Aorta (tissue), 5 donors: ENCODE data around the gene METAP2. TPM values are rescaled to one million over a fixed set of nuclear protein-coding genes. Genes with fewer than 3 reads are reported as not detected.

Source experiments
- ATAC-seq: fragments of 200-7000 bp; cut with Tn5 transposase; one replicate; pipeline ENCODE4 v1.9.1; 2022; ENCODE audit warnings: moderate library complexity; ENCODE audit not compliant: low FRiP score
- DNase-seq, 2 donors: peaks; one replicate each; pipeline ENCODE4 v3.0.0-alpha.2; 2020
- H3K27ac ChIP-seq, 2 donors: one replicate each; pipeline ENCODE4 v1.5.1; 2013; ENCODE audit warnings: low read length in 2 of 2, mild to moderate bottlenecking in 2 of 2, moderate library complexity in 2 of 2, control low read depth in 1 of 2, inconsistent platforms in 1 of 2, low read depth in 1 of 2
- H3K27me3 ChIP-seq, 2 donors: one replicate each; pipeline ENCODE4 v1.6.1; 2013; ENCODE audit warnings: control low read depth in 1 of 2, low read length in 1 of 2, mild to moderate bottlenecking in 1 of 2, moderate library complexity in 1 of 2; ENCODE audit not compliant: insufficient read depth in 2 of 2, control insufficient read depth in 1 of 2
- H3K36me3 ChIP-seq, 2 donors: one replicate each; pipeline ENCODE4 v1.6.1; 2013; ENCODE audit warnings: control low read depth in 1 of 2, low read length in 1 of 2, mild to moderate bottlenecking in 1 of 2; ENCODE audit not compliant: insufficient read depth in 2 of 2, control insufficient read depth in 1 of 2
- H3K4me1 ChIP-seq, 2 donors: one replicate each; pipeline ENCODE4 v1.6.1; 2013; ENCODE audit warnings: low read length in 2 of 2, control low read depth in 1 of 2, mild to moderate bottlenecking in 1 of 2, moderate library complexity in 1 of 2; ENCODE audit not compliant: insufficient read depth in 2 of 2, control insufficient read depth in 1 of 2
- H3K4me3 ChIP-seq, 2 donors: one replicate each; pipeline ENCODE4 v1.5.1; 2013; ENCODE audit warnings: low read length in 2 of 2, control low read depth in 1 of 2, mild to moderate bottlenecking in 1 of 2
- H3K9me3 ChIP-seq: one replicate; pipeline ENCODE4 v1.6.1; 2013; ENCODE audit warnings: mild to moderate bottlenecking, low read length; ENCODE audit not compliant: control insufficient read depth
- WGBS, 2 donors: extraction: QIAGEN DNeasy Blood & Tissue Kit; methylation state at CpG; one replicate each; pipeline ENCODE4 v1.1.7; 2013; 5-methylcytosine and 5-hydroxymethylcytosine counted together
- intact Hi-C, 2 donors: fragments of 100-400 bp; cut with DNase I; formaldehyde crosslinking; loops; one replicate each; pipeline versions ENCODE4 v1.14.2 to v1.15.0; 2022
- polyA plus RNA-seq, 2 donors: library from polyadenylated mRNA; stranded (reverse); fragments of 200-250 nt; gene quantifications; one replicate each; pipeline ENCODE4 v1.2.3, GENCODE V29; 2013
- total RNA-seq, 2 donors: library from RNA; stranded (reverse); fragmentation: NEBNext Ultra II Directional; extraction: Animal tissue kit (Norgen Biotek cat#: 25700); gene quantifications; one replicate each; pipeline ENCODE4 v1.2.1, GENCODE V29; 2021
- donor health status: healthy with polysubstance abuse.
- donor health status: Bipolar disorder and iron deficiency.
- donor health status: DM: no; HTN: no; CAD: no.
- donor health status: DM: no; HTN: no; CAD: no.
- donor health status: DM: yes; HTN: yes; CAD: no.

The METAP2 gene
- total and polyA plus RNA-seq, 4 donors, result 55.7 to 106 (median 70.6) TPM

GRCh38 chr12:95509300-95509699 is 35.3 kb downstream of the METAP2 start:
- DNase-seq (no peak), ATAC-seq (no peak)
- no peaks in the 10 kb centered on the region for H3K27me3 ChIP-seq
- no peak overlapping the region for H3K4me3 ChIP-seq
- peaks cover 2 to 11% of the 10 kb centered on the region in 2 donors for H3K36me3 ChIP-seq
- H3K9me3 ChIP-seq, result no peaks in the 10 kb centered on the region
- 15 to 18% methylated on average over 3 of the region's 3 CpGs for WGBS, 2 donors
- H3K4me1 ChIP-seq, result peaks cover 0 to 5% of the 10 kb centered on the region in 2 donors
- intact Hi-C loops, result loop anchor here in 1 of 2 donors (5.0 kb wide), 1 partner anchor 37 kb away; the partner anchor contains the start of gene METAP2
- H3K27ac ChIP-seq, result no peak overlapping the region

GRCh38 chr12:95511977-95512376 is 38.0 kb downstream of the METAP2 start:
- H3K4me3 ChIP-seq, result no peak overlapping the region
- intact Hi-C loops, result no loop called here
- ATAC-seq (no peak), DNase-seq (no peak)
- peaks cover 0 to 5% of the 10 kb centered on the region in 2 donors for H3K4me1 ChIP-seq
- no peaks in the 10 kb centered on the region for H3K9me3 ChIP-seq
- H3K27ac ChIP-seq, result no peak overlapping the region
- 94 to 95% methylated on average over 1 of the region's 1 CpG for WGBS, 2 donors
- H3K36me3 ChIP-seq, result peaks cover 0 to 8% of the 10 kb centered on the region in 2 donors
- H3K27me3 ChIP-seq, result no peaks in the 10 kb centered on the region

- Histone ChIP-seq H3K4me1 (peaks cover 0 to 5% of the 10 kb centered on the region in 2 donors), H3K4me3 (no peak overlapping the region), H3K9me3 (no peaks in the 10 kb centered on the region), H3K27me3 (no peaks in the 10 kb centered on the region), H3K27ac (no peak overlapping the region), H3K36me3 (peaks cover 0 to 8% of the 10 kb centered on the region in 2 donors)
- WGBS, 2 donors, result 92 to 93% methylated on average over 5 of the region's 5 CpGs
- ATAC-seq (no peak), DNase-seq (no peak)
- intact Hi-C loops, result no loop called here
Measured at GRCh38 chr12:95513599-95513998, 39.6 kb downstream of the METAP2 start.

- intact Hi-C loops, result no loop called here
Measured at GRCh38 chr12:95515197-95515596, 41.2 kb downstream of the METAP2 start.

GRCh38 chr12:95516757-95517156 is 42.8 kb downstream of the METAP2 start:
- Histone ChIP-seq H3K9me3 (no peaks in the 10 kb centered on the region), H3K27me3 (no peaks in the 10 kb centered on the region), H3K36me3 (peaks cover 0 to 8% of the 10 kb centered on the region in 2 donors), H3K4me1 (no peaks in the 10 kb centered on the region), H3K27ac (no peak overlapping the region), H3K4me3 (no peak overlapping the region)
- ATAC-seq (no peak), DNase-seq (no peak)
- intact Hi-C loops, result no loop called here

More at GRCh38 chr12:95515197-95515596, 41.2 kb downstream of the METAP2 start:
- no peaks in the 10 kb centered on the region for H3K9me3 ChIP-seq
- H3K36me3 ChIP-seq, result peaks cover 0 to 8% of the 10 kb centered on the region in 2 donors
- no peaks in the 10 kb centered on the region for H3K27me3 ChIP-seq
- no peak overlapping the region for H3K27ac ChIP-seq
- WGBS, 2 donors, result 95 to 97% methylated on average over 3 of the region's 3 CpGs
- peaks cover 0 to 3% of the 10 kb centered on the region in 2 donors for H3K4me1 ChIP-seq
- ATAC-seq (no peak), DNase-seq (no peak)
- H3K4me3 ChIP-seq, result no peak overlapping the region

GRCh38 chr12:95517246-95517645 is 43.3 kb downstream of the METAP2 start:
- DNase-seq (no peak), ATAC-seq (no peak)
- Histone ChIP-seq H3K36me3 (peaks cover 0 to 8% of the 10 kb centered on the region in 2 donors), H3K9me3 (no peaks in the 10 kb centered on the region), H3K27me3 (no peaks in the 10 kb centered on the region), H3K27ac (no peak overlapping the region), H3K4me3 (no peak overlapping the region), H3K4me1 (no peaks in the 10 kb centered on the region)
- intact Hi-C loops, result no loop called here

- ATAC-seq (no peak), DNase-seq (no peak)
- Histone ChIP-seq H3K4me1 (no peaks in the 10 kb centered on the region), H3K9me3 (no peaks in the 10 kb centered on the region), H3K27me3 (no peaks in the 10 kb centered on the region), H3K36me3 (no peaks in the 10 kb centered on the region), H3K4me3 (no peak overlapping the region), H3K27ac (no peak overlapping the region)
- intact Hi-C loops, result no loop called here
Measured at GRCh38 chr12:95518944-95519343, 45.0 kb downstream of the METAP2 start.

- H3K9me3 ChIP-seq, result no peaks in the 10 kb centered on the region
- WGBS, 2 donors, result 76 to 81% methylated on average over 6 of the region's 6 CpGs
- H3K36me3 ChIP-seq, result no peaks in the 10 kb centered on the region
- DNase-seq, result no peak
- H3K4me3 ChIP-seq, result no peak overlapping the region
- no peak overlapping the region for H3K27ac ChIP-seq
- no peaks in the 10 kb centered on the region for H3K27me3 ChIP-seq
- no peaks in the 10 kb centered on the region for H3K4me1 ChIP-seq
- ATAC-seq, result no peak
- intact Hi-C loops, result no loop called here
Measured at GRCh38 chr12:95520816-95521215, 46.9 kb downstream of the METAP2 start.

GRCh38 chr12:95522692-95523091 is 48.7 kb downstream of the METAP2 start:
- ATAC-seq (no peak), DNase-seq (no peak)
- Histone ChIP-seq H3K27me3 (no peaks in the 10 kb centered on the region), H3K9me3 (no peaks in the 10 kb centered on the region), H3K4me1 (no peaks in the 10 kb centered on the region), H3K27ac (no peak overlapping the region), H3K4me3 (no peak overlapping the region), H3K36me3 (no peaks in the 10 kb centered on the region)
- WGBS, 2 donors, result 89 to 94% methylated on average over 8 of the region's 8 CpGs
- intact Hi-C loops, result no loop called here
